NCI-H2081 (cell line): ENCODE data around the gene ALDH1B1.

ENCODE experiments used
- DNase-seq, 2 experiments: peaks; one replicate each; lab custom pipeline; 2025; lab: John Stamatoyannopoulos, UW

The ALDH1B1 gene

GRCh38 chr9:38440516-38440915 is 48.0 kb downstream of the ALDH1B1 start:
- no peak for DNase-seq

DNA sequence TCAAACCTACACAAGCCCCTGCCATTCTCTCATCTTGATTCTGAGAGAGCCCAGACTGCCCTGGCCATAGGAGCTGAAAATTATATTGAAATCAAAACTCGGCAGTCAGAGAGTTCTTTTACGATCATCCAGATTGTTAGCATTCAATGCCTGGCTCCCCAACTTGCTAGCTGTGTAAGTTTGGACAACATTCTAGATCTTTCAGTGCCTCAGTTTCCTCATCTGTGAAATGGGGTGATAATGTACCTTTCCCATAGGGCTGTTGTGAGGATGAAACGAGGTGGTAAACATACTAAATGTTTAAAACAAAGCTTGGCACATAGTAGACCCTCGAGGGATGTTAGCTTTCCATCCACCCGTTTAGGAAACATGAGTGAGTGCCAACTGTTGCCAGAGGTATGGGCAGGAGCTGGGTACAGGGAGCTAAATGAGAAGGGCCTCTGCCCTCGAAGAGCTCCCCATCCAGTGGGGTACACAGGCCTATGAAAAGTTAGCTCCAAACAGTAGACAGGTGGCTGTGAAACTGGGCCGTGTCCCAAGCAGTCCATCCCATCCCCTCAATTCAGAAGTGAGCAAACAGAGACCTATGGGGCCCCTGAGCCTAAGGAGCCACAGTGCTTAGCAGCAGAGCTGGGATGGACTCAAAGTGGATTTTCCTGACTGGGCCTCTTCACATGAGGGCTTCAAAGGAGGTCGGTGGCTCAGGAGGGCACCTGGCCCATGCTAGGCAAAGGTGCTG is 49.0 kb downstream of the ALDH1B1 start:
- no peak for DNase-seq

DNA sequence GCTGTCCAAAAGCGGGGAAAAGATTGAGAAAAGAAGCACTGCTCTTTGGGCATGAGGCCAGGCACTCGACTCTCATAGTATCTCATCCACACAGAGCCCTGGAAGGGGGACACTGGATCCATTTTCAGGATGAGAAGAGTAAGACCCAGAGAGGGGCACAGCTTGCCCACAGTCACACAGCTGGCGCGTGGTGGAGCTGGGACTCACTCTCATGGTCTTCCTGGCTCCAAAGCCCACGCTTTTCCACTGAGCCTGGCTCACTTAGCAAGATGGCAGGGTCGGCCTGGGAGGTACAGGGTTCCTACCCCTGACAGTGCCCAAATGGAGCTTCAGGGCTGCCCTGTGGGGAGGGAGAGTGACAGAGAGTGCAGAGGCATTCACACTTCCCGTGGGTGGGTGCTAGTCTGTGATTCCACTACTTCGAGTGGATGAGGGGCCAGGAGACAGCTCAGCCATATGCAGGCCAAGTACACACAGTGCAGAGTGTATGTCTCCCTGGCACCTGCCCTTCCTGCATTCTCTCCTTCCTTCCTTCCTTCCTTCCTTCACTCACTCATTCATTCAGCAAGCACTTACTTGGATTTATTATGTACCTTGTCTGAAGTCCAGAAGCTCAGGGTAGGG is 50.1 kb downstream of the ALDH1B1 start:
- DNase-seq: no peak

DNA sequence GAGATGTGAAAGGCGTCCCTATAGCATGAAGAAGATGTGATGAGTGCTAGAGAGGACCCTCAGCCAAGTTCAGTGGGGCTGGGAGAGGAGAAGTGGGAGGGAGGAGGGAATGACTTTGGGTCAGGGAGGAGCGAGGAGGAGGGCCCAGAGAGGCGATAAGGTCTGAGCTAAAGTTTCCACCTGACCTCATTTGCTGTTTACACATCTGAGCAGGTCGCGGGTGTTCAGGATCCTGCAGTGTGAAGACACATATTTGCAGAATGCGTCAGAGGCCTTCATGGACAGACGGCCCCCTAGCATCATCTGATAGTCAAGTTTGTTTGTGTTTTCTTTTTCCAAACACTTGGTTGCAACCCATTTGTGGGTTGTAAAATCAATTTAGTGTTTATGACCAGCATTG is 50.7 kb downstream of the ALDH1B1 start:
- no peak for DNase-seq

DNA sequence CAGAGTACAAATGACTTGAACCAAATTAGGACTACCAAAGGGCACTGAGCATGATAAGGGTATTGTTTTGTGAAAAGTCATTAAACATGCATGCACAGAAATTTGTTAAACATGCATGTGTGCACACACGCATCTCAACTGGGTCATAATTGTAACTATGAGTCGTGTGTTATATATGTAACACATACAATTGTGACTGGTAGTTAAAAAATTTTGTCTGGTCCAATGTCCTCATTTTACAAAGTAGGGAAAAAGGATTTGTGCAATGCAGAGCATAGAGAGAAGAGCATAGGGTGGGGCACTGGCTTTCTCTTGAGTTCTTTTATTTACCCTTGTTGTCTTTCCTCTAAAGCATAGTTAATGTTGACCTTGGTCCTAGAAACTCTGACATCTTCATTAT is 51.1 kb downstream of the ALDH1B1 start:
- no peak for DNase-seq

DNA sequence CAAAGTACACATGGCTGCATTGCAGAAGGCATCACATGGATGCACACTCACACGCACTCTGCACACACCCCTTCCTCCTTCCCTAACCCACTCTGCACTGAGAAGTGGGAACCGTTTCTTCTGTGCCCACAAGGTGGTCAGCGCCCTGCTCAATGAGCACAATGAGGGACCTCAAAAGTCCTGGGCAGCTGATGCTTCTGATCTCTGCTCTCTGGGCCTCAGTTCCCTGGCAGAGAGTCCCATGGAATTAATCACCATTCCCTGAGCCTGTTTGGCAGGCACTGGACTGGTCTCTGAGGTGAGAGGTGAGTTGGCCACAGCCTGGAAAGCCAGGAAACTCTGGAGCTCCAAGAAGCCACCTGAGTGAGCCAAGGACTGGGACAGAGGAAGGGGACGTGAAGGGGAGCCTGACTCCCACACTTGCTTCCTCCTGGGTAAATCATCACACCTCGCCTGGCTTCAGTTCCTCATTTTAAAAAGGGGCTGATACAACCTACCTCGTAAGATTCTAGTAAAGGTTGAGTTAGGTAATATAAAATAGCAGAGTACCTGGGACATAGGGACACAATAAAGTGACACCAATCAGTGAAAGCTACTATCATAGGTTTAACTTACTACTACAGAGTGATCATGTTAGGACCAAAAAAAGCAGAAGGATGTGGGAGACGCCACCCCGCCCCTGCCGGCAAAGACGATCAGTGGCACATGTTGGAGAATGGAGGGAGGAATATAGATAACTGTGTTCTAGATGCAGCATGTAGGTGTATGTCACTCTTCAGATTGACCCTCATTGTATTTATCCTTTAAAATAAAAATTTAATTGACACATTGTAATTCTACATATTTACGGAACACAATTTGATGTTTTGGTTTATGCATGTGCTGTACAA is 52.9 kb downstream of the ALDH1B1 start:
- DNase-seq: no peak

DNA sequence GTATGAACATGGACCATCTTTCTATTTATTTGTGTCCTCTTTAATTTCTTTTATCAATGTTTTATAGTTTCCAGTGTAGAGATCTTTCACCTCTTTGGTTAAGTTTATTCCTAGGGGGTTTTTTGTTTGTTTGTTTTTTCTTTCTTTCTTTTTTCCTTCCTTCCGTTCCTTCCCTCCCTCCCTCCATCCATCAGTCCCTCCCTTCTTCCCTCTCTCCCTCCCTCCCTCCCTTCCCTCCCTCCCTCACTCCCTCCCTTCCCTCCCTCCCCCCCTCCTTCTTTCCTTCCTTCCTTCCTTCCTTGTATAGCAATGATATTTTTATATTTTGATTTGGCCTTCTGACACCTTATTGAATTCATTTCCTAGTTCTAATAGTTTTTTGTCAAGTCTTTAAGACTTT is 55.2 kb downstream of the ALDH1B1 start:
- DNase-seq: no peak
